HFFc6 (cell line): ENCODE results near the gene FAT3. TPM values are rescaled to one million over a fixed set of nuclear protein-coding genes. Genes with fewer than 3 reads are reported as not detected.

Experiments
- DNase-seq: peaks from one replicate; pipeline ENCODE4 v3.0.0-alpha.2; 2018
- H3K27ac Mint-ChIP-seq: 2 replicates; pipeline ENCODE4 v1.8.0; 2020; ENCODE audit warnings: mild to moderate bottlenecking, mixed read lengths
- H3K27me3 Mint-ChIP-seq: 2 replicates; pipeline ENCODE4 v1.8.0; 2021; ENCODE audit warnings: mild to moderate bottlenecking, moderate library complexity, mixed read lengths; ENCODE audit not compliant: insufficient read depth
- H3K36me3 Mint-ChIP-seq: 2 replicates; pipeline ENCODE4 v1.8.0; 2021; ENCODE audit warnings: low read depth, mixed read lengths
- H3K4me1 Mint-ChIP-seq: 2 replicates; pipeline ENCODE4 v1.8.0; 2020; ENCODE audit warnings: low read depth, mixed read lengths
- H3K4me3 Mint-ChIP-seq: 2 replicates; pipeline ENCODE4 v1.8.0; 2020; ENCODE audit warnings: mild to moderate bottlenecking, moderate library complexity, mixed read lengths
- H3K9me3 Mint-ChIP-seq: 2 replicates; pipeline ENCODE4 v1.8.0; 2020; ENCODE audit warnings: mild to moderate bottlenecking, mixed read lengths
- CTCF ChIP-seq: fragments of 200-600 bp; sonication (generic); IDR thresholded peaks from 2 replicates; pipeline ENCODE4 v1.5.0; 2021; ENCODE audit warnings: antibody characterized with exemption, mild to moderate bottlenecking
- long read RNA-seq: library from polyadenylated mRNA; unstranded; transcript quantifications from one replicate; pipeline ENCODE4 v2.0.0, GENCODE V29; 2019
- total RNA-seq, 6 experiments: library from RNA; stranded (reverse); fragmentation: NEBNext Ultra II Directional; extraction: Animal tissue kit (Norgen Biotek cat#: 25700); gene quantifications; 2 replicates in 1 of 6; 3 replicates in 5 of 6; pipeline ENCODE4 v1.2.3, GENCODE V29; 2021

The FAT3 gene
- 1 to 10 TPM in 3 of 6 experiments, under 1 TPM in 3; 0.20 to 3.2 (median 0.92) TPM for total RNA-seq
- long read RNA-seq, partial matches to known transcripts: 1 of 1 reads
- long read RNA-seq, other reads (novel, unspliced or antisense): 0 of 1 reads

- no peak for TF ChIP-seq CTCF
- Mint-ChIP-seq H3K36me3 (no peaks in the 10 kb centered on the region; the same call in 1 of the 2 replicates), H3K4me3 (peak within 1 kb of the TSS; percentile 81), H3K27ac (no peak within 1 kb of the TSS; the same call in 1 of the 2 replicates), H3K4me1 (peaks cover 24% of the 10 kb centered on the region), H3K9me3 (no peaks in the 10 kb centered on the region), H3K27me3 (peaks cover 26% of the 10 kb centered on the region)
- peak; percentile 33 for DNase-seq
These were observed at the start of gene FAT3 for GRCh38 chr11:92224407-92225124. Gene FAT3, plus strand, starts transcription at chr11:92224818. Its CDS starts 127,295 bp downstream, at chr11:92352113.

- Mint-ChIP-seq H3K36me3 (no peaks in the 10 kb centered on the region), H3K9me3 (no peaks in the 10 kb centered on the region), H3K27ac (no peak overlapping the region), H3K4me1 (no peaks in the 10 kb centered on the region; the same call in 1 of the 2 replicates), H3K27me3 (peaks cover 2% of the 10 kb centered on the region; the same call in 1 of the 2 replicates), H3K4me3 (no peak overlapping the region)
- DNase-seq: no peak
- no peak for TF ChIP-seq CTCF
These were observed 45.5 kb upstream of the FAT3 start for GRCh38 chr11:92179017-92179670.

- DNase-seq: no peak
- Mint-ChIP-seq H3K9me3 (no peaks in the 10 kb centered on the region; the same call in 1 of the 2 replicates), H3K36me3 (no peaks in the 10 kb centered on the region), H3K27me3 (peaks cover 2% of the 10 kb centered on the region; the same call in 1 of the 2 replicates), H3K27ac (peak overlapping the region; percentile 70; the same call in 1 of the 2 replicates), H3K4me1 (no peaks in the 10 kb centered on the region; the same call in 1 of the 2 replicates), H3K4me3 (no peak overlapping the region)
- no peak for TF ChIP-seq CTCF
These were observed 44.4 kb upstream of the FAT3 start for GRCh38 chr11:92180226-92180625.

- no peak for TF ChIP-seq CTCF
- peak overlapping the region; percentile 70; the same call in 1 of the 2 replicates for H3K27ac Mint-ChIP-seq
- peak; percentile 65 for DNase-seq
- H3K27me3 Mint-ChIP-seq: peaks cover 2% of the 10 kb centered on the region; the same call in 1 of the 2 replicates
- H3K4me1 Mint-ChIP-seq: no peaks in the 10 kb centered on the region; the same call in 1 of the 2 replicates
- H3K4me3 Mint-ChIP-seq: no peak overlapping the region
- no peaks in the 10 kb centered on the region; the same call in 1 of the 2 replicates for H3K9me3 Mint-ChIP-seq
- H3K36me3 Mint-ChIP-seq: no peaks in the 10 kb centered on the region
These were observed 43.9 kb upstream of the FAT3 start for GRCh38 chr11:92180664-92181251.

- Mint-ChIP-seq H3K4me3 (no peak overlapping the region), H3K27ac (no peak overlapping the region), H3K4me1 (no peaks in the 10 kb centered on the region), H3K36me3 (no peaks in the 10 kb centered on the region), H3K27me3 (no peaks in the 10 kb centered on the region), H3K9me3 (no peaks in the 10 kb centered on the region)
- no peak for DNase-seq
- TF ChIP-seq CTCF: no peak
These were observed 33.9 kb upstream of the FAT3 start for GRCh38 chr11:92190535-92191206.
